Skeletal muscle satellite cell (primary cell): ENCODE measurements around the gene CD151.
A peak's percentile ranks its signal among the peaks of the same experiment; 100 is the strongest.

Experiments
- H3K27me3 ChIP-seq: 2 replicates; pipeline ENCODE4 v1.7.0; 2013; ENCODE audit warnings: low read length; ENCODE audit not compliant: control insufficient read depth, insufficient read depth
- H3K36me3 ChIP-seq: 2 replicates; pipeline ENCODE4 v1.7.0; 2013; ENCODE audit warnings: mild to moderate bottlenecking, control low read depth, low read length; ENCODE audit not compliant: insufficient read depth
- H3K4me1 ChIP-seq: 2 replicates; pipeline ENCODE4 v1.7.0; 2013; ENCODE audit warnings: low read length; ENCODE audit not compliant: control insufficient read depth, insufficient read depth
- H3K4me2 ChIP-seq: 2 replicates; pipeline ENCODE4 v1.7.0; 2013; ENCODE audit warnings: mild to moderate bottlenecking, low read length
- H3K4me3 ChIP-seq: 2 replicates; pipeline ENCODE4 v1.7.0; 2013; ENCODE audit warnings: low read length
- H3K9ac ChIP-seq: 2 replicates; pipeline ENCODE4 v1.7.0; 2013; ENCODE audit warnings: mild to moderate bottlenecking, low read depth, low read length, moderate library complexity
- H3K9me3 ChIP-seq: replicated peaks from 2 replicates; pipeline ENCODE4 v1.7.0; 2013; ENCODE audit warnings: mild to moderate bottlenecking, control low read depth, low read length

Gene CD151

DNA sequence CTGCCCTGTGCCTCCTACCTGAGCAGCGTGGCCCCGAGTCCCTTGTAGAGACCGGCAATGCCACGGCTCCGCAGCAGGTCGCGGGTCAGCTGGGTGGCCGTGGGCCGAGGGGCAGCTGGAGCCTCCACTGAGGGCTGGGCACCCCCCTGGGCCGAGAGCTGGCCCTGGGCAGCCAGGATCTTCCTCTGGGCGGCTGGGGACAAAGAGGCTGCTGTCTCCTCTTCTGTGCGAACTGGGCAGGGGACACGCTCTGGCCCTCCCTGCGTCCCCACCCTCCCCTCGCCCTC is 40.3 kb upstream of the CD151 start:
- Histone ChIP-seq H3K4me1 (peaks cover 38% of the 10 kb centered on the region), H3K36me3 (peaks cover 13% of the 10 kb centered on the region), H3K27me3 (no peaks in the 10 kb centered on the region), H3K4me2 (no peak overlapping the region), H3K4me3 (no peak overlapping the region), H3K9me3 (no peaks in the 10 kb centered on the region), H3K9ac (no peak overlapping the region)

DNA sequence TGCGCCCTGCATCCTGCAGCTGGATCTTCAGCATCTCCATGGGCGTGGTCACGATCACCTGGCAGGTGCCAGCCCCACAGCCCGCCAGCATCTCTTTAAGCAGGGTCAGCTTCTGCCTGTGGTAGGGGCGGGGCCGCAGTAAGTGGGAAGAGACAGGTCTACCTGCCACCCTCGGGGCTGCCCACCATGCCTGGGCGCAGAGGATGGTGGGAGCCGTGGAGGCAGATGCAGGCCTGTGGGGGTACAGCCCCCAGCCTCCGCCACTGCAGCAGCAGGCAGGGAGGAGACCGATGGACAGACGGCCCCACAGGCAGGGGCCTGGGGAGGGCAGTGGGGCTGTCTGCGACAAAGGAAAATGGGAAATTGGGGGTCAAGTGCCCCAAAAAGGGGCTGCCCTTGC is 39.9 kb upstream of the CD151 start:
- Histone ChIP-seq H3K4me1 (peaks cover 38% of the 10 kb centered on the region), H3K4me2 (no peak overlapping the region), H3K36me3 (peaks cover 13% of the 10 kb centered on the region)

GRCh38 chr11:793556-793955 is 39.2 kb upstream of the CD151 start:
- H3K9ac ChIP-seq, result no peak overlapping the region

More for the DNA sequence above, 39.9 kb upstream of the CD151 start:
- no peaks in the 10 kb centered on the region for H3K27me3 ChIP-seq
- no peak overlapping the region for H3K9ac ChIP-seq
- no peaks in the 10 kb centered on the region for H3K9me3 ChIP-seq
- H3K4me3 ChIP-seq, result no peak overlapping the region

GRCh38 chr11:794013-794765 is 38.6 kb upstream of the CD151 start:
- Histone ChIP-seq H3K4me1 (peaks cover 41% of the 10 kb centered on the region), H3K9ac (no peak overlapping the region), H3K4me2 (peak overlapping the region; percentile 90), H3K27me3 (no peaks in the 10 kb centered on the region), H3K9me3 (no peaks in the 10 kb centered on the region), H3K36me3 (peaks cover 13% of the 10 kb centered on the region), H3K4me3 (no peak overlapping the region)

More at GRCh38 chr11:793556-793955, 39.2 kb upstream of the CD151 start:
- Histone ChIP-seq H3K4me1 (peaks cover 42% of the 10 kb centered on the region), H3K27me3 (no peaks in the 10 kb centered on the region), H3K4me3 (no peak overlapping the region), H3K36me3 (peaks cover 13% of the 10 kb centered on the region), H3K4me2 (no peak overlapping the region), H3K9me3 (no peaks in the 10 kb centered on the region)

- Histone ChIP-seq H3K4me1 (peaks cover 35% of the 10 kb centered on the region), H3K9ac (no peak overlapping the region)
Observed at GRCh38 chr11:794766-795633, 37.8 kb upstream of the CD151 start.

DNA sequence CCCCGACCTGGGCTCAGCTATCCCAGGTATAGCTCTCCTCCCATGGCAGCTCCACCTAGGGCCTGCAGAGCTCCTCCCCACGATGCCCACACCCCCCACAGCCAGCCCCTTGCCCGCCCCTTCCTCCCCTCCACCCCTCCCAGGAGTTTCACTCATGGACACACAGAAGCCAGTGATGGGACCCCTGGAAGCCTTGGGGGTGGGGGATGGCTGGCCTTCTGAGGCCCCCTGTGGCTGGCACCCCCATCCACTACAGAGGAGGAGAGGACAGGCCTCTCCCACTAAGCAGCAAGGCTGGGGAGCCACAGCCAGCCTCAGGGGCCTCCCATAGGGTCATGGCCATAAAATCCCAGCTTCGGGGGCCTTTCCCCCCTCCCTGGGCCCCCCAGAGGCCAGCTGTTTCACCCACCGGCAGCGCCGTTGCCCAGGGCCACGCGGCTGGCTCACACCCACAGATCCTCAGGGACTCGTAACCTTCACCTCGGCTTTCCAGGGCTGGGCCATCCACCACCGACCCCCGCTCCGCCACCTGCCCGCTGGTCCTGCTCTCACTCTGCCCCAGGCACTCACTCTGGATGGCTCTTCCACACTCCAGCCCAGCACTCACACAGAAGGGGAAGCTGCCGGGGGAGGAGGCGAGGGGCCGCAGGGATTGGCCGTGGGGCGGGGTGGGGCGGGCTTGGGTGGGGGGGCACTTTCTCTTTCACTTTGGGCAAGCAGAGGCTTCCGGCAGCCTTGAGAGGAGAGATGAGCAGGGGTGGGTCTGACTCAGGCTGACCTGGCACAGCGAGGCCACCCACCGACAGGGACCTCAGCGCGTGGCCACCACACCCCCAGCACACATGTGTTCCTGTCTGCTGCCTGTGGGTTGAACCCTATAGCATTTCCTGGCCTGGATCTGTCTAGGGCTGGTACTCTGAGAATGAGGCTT is 36.9 kb upstream of the CD151 start:
- H3K9me3 ChIP-seq, result no peaks in the 10 kb centered on the region
- H3K9ac ChIP-seq, result peak overlapping the region; percentile 84
- peak overlapping the region; percentile 88 for H3K4me3 ChIP-seq
- H3K27me3 ChIP-seq, result no peaks in the 10 kb centered on the region
- H3K4me2 ChIP-seq, result peak overlapping the region; percentile 90
- peaks cover 13% of the 10 kb centered on the region for H3K36me3 ChIP-seq
- H3K4me1 ChIP-seq, result peaks cover 35% of the 10 kb centered on the region

More at GRCh38 chr11:794766-795633, 37.8 kb upstream of the CD151 start:
- Histone ChIP-seq H3K36me3 (peaks cover 13% of the 10 kb centered on the region), H3K27me3 (no peaks in the 10 kb centered on the region), H3K4me2 (peak overlapping the region; percentile 90), H3K9me3 (no peaks in the 10 kb centered on the region), H3K4me3 (peak overlapping the region; percentile 88)

DNA sequence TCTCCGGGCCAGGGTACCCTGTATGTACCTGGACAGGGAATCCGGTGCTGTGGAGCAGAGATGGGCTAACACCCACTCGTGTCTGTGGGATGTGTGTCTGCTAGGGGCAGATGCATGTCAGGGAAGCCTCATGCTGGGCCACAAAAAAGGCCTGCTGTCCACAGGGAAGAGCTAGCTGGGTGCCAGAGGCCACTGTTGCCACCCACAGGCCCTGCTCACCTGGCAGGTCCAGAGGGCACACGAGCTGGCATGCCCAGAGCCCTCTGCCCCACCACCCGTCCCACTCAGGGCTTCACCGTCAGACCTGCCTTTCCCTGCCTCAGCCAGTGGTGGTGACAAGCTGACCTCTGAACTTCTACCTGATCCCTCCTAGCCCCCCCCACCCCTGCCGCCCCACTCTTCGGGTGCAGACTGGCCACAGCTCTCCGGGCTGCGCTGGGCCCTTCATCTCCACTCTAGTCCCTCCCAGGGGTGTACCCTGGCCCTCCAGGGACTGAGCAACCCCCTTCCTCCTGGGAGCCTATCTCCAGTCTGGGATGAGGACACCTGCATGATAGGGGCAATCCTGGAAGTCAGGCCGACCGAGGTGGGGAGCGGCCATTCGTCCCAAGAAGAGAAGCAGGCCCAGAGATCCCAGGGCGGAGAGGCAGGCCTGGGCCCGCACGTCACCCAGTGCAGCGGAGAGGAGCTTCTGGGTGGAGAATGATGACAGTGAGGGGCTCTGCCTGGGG is 36.0 kb upstream of the CD151 start:
- peak overlapping the region; percentile 84 for H3K9ac ChIP-seq
- peak overlapping the region; percentile 90 for H3K4me2 ChIP-seq
- H3K4me3 ChIP-seq, result peak overlapping the region; percentile 88
- H3K9me3 ChIP-seq, result no peaks in the 10 kb centered on the region
- H3K36me3 ChIP-seq, result peaks cover 21% of the 10 kb centered on the region
- H3K27me3 ChIP-seq, result no peaks in the 10 kb centered on the region
- peaks cover 35% of the 10 kb centered on the region for H3K4me1 ChIP-seq

GRCh38 chr11:797296-798092 is 35.3 kb upstream of the CD151 start:
- H3K27me3 ChIP-seq, result no peaks in the 10 kb centered on the region
- H3K4me2 ChIP-seq, result peak overlapping the region; percentile 90
- peaks cover 35% of the 10 kb centered on the region for H3K4me1 ChIP-seq
- H3K9ac ChIP-seq, result peak overlapping the region; percentile 84
- H3K4me3 ChIP-seq, result peak overlapping the region; percentile 88
- peaks cover 28% of the 10 kb centered on the region for H3K36me3 ChIP-seq
- no peaks in the 10 kb centered on the region for H3K9me3 ChIP-seq

DNA sequence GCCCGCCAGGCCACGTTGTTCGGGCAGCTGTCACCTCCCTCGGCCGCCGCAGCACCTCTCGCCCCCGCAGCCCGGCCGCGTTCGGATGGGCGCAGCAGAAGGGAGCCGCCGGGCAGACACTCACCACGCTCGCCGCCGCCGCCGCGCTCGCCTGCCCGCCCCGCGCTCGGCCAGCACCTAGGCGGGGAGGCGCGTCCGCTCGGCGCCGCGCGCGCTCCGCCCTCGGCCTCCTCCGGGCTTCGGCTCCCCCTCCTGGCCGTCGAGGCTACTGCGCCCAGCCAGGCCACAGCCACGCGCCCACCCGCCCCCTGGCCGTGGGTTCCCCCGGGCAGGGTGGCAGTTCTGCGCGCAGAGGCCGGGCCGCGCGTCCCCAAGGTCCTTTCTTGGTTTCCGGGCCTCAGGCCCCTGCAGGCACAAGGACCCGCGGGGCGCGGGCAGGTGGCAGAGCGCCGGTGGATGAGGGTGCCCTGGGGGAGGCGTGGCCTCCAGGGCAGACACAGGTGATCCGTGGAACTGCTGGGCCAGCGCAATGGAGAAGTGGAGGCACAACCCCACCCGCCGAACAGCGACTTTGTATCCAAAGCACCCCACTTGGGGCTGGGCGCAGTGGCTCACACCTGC is 34.5 kb upstream of the CD151 start, which contains the start of gene SLC25A22:
TSS of gene SLC25A22 (minus strand) at position 189 of the 621 bp plus-strand sequence. CDS start 3,275 bp downstream, outside the sequence.
- peaks cover 28% of the 10 kb centered on the region for H3K36me3 ChIP-seq
- peaks cover 35% of the 10 kb centered on the region for H3K4me1 ChIP-seq
- H3K9ac ChIP-seq, result peak within 1 kb of the TSS; percentile 84
- H3K27me3 ChIP-seq, result no peaks in the 10 kb centered on the region
- H3K4me3 ChIP-seq, result peak within 1 kb of the TSS; percentile 88
- H3K4me2 ChIP-seq, result peak within 1 kb of the TSS; percentile 90
- H3K9me3 ChIP-seq, result no peaks in the 10 kb centered on the region
